IMR-90 (cell line): ENCODE results near the gene DPM1. TPM values are rescaled to one million over a fixed set of nuclear protein-coding genes. Genes with fewer than 3 reads are reported as not detected.

Experiments
- ATAC-seq: fragments of 200-7000 bp; cut with Tn5 transposase; 2 replicates; pipeline ENCODE4 v1.9.1; 2020; ENCODE audit warnings: low read depth, mild to moderate bottlenecking, moderate library complexity
- BruUV-seq: library from RNA; stranded (reverse); fragments of 400-500 nt; replicated peaks from 2 replicates; lab custom pipeline; 2021; lab: Mats Ljungman, UMichigan
- CTCF ChIA-PET: fragments of 300-600 bp; formaldehyde crosslinking; extraction: SDS; loops from one replicate; lab custom pipeline; 2021; ENCODE audit warnings: antibody characterized with exemption; lab: Yijun Ruan, JAX
- POLR2A ChIA-PET: fragments of 300-600 bp; sonication (Branson Sonifier 250); formaldehyde crosslinking; loops from one replicate; lab custom pipeline; 2022; ENCODE audit warnings: antibody characterized with exemption; ENCODE audit not compliant: unreplicated experiment; lab: Charles Lee
- DNase-seq: peaks from one replicate; pipeline ENCODE4 v3.0.0; 2013
- H2AFZ ChIP-seq: replicated peaks from 2 replicates; pipeline ENCODE3; 2013; ENCODE audit warnings: low read length, mild to moderate bottlenecking; ENCODE audit not compliant: poor library complexity
- H2AK5ac ChIP-seq: 2 replicates; pipeline ENCODE4 v1.6.1; 2013; ENCODE audit warnings: low read depth, low read length, inconsistent platforms
- H2AK9ac ChIP-seq: replicated peaks from 2 replicates; pipeline ENCODE3; 2013; ENCODE audit warnings: mild to moderate bottlenecking, low read depth, low read length, moderate library complexity; ENCODE audit not compliant: poor library complexity
- H2BK120ac ChIP-seq: 2 replicates; pipeline ENCODE4 v1.6.1; 2013; ENCODE audit warnings: low read depth, low read length, inconsistent platforms
- H2BK15ac ChIP-seq: 3 replicates; pipeline ENCODE4 v1.6.1; 2013; ENCODE audit warnings: low read depth, low read length, inconsistent platforms
- H2BK20ac ChIP-seq: 2 replicates; pipeline ENCODE4 v1.6.1; 2013; ENCODE audit warnings: low read depth, mild to moderate bottlenecking, inconsistent platforms, low read length, moderate library complexity
- H2BK5ac ChIP-seq: 2 replicates; pipeline ENCODE4 v1.6.1; 2013; ENCODE audit warnings: mild to moderate bottlenecking, low read depth, low read length, inconsistent platforms; ENCODE audit not compliant: poor library complexity, severe bottlenecking
- H3K14ac ChIP-seq: replicated peaks from 2 replicates; pipeline ENCODE4 v1.6.1; 2013; ENCODE audit warnings: low read depth, low read length, inconsistent platforms
- H3K18ac ChIP-seq: 2 replicates; pipeline ENCODE4 v1.6.1; 2013; ENCODE audit warnings: low read depth, low read length, control low read depth
- H3K23ac ChIP-seq: 2 replicates; pipeline ENCODE4 v1.6.1; 2013; ENCODE audit warnings: low read depth, low read length, inconsistent platforms
- H3K27ac ChIP-seq: 2 replicates; pipeline ENCODE4 v1.5.1; 2013; ENCODE audit warnings: mild to moderate bottlenecking, control low read depth, low read length; ENCODE audit not compliant: insufficient read depth
- H3K27me3 ChIP-seq: 2 replicates; pipeline ENCODE4 v1.6.1; 2013; ENCODE audit warnings: low read length; ENCODE audit not compliant: control insufficient read depth, insufficient read depth
- H3K36me3 ChIP-seq: 2 replicates; pipeline ENCODE4 v1.6.1; 2013; ENCODE audit warnings: low read length, mixed read lengths; ENCODE audit not compliant: control insufficient read depth, insufficient read depth
- H3K4ac ChIP-seq: 2 replicates; pipeline ENCODE4 v1.6.1; 2013; ENCODE audit warnings: low read depth, low read length, inconsistent platforms
- H3K4me1 ChIP-seq: 2 replicates; pipeline ENCODE4 v1.6.1; 2013; ENCODE audit warnings: low read length, mixed read lengths; ENCODE audit not compliant: control insufficient read depth, insufficient read depth
- H3K4me2 ChIP-seq: 2 replicates; pipeline ENCODE4 v1.6.1; 2013; ENCODE audit warnings: low read depth, mild to moderate bottlenecking, control low read depth, low read length, moderate library complexity
- H3K4me3 ChIP-seq: 2 replicates; pipeline ENCODE4 v1.5.1; 2013; ENCODE audit warnings: low read depth, mild to moderate bottlenecking, control low read depth, low read length, moderate library complexity; ENCODE audit not compliant: insufficient read depth
- H3K56ac ChIP-seq: 2 replicates; pipeline ENCODE4 v1.6.1; 2013; ENCODE audit warnings: low read length, inconsistent platforms; ENCODE audit not compliant: insufficient read depth; ENCODE audit errors: extremely low read depth
- H3K79me1 ChIP-seq, 2 experiments: 2 replicates each; pipeline ENCODE4 v1.6.1; 2013; ENCODE audit warnings: low read length in 2 of 2, inconsistent platforms in 1 of 2, low read depth in 1 of 2
- H3K9ac ChIP-seq: 2 replicates; pipeline ENCODE4 v1.6.1; 2013; ENCODE audit warnings: low read depth, low read length, control low read depth
- H3K9me1 ChIP-seq: 2 replicates; pipeline ENCODE4 v1.6.1; 2013; ENCODE audit warnings: low read length, inconsistent platforms; ENCODE audit not compliant: insufficient read depth
- H3K9me3 ChIP-seq: 2 replicates; pipeline ENCODE4 v1.6.1; 2013; ENCODE audit warnings: low read length; ENCODE audit not compliant: control insufficient read depth, insufficient read depth
- H4K20me1 ChIP-seq: 2 replicates; pipeline ENCODE4 v1.6.1; 2013; ENCODE audit warnings: low read length, inconsistent platforms; ENCODE audit not compliant: insufficient read depth
- H4K5ac ChIP-seq: 2 replicates; pipeline ENCODE4 v1.6.1; 2013; ENCODE audit warnings: mild to moderate bottlenecking, low read depth, low read length, control low read depth
- H4K8ac ChIP-seq, 2 experiments: 2 replicates each; pipeline ENCODE4 v1.6.1; 2013; ENCODE audit warnings: low read depth in 2 of 2, low read length in 2 of 2, control low read depth in 1 of 2, inconsistent platforms in 1 of 2
- H4K91ac ChIP-seq: 2 replicates; pipeline ENCODE4 v1.6.1; 2013; ENCODE audit warnings: low read depth, low read length, inconsistent platforms; ENCODE audit not compliant: insufficient read depth
- BHLHE40 ChIP-seq: fragments of 150-350 bp; IDR thresholded peaks from 2 replicates; pipeline ENCODE4 v1.6.1; 2016; ENCODE audit warnings: mild to moderate bottlenecking, low read depth, low read length
- CEBPB ChIP-seq: IDR thresholded peaks from 2 replicates; pipeline ENCODE4 v1.6.1; 2012; ENCODE audit warnings: low read depth, low read length, improper control_type of control experiment
- CHD1 ChIP-seq: IDR thresholded peaks from 2 replicates; pipeline ENCODE4 v1.6.1; 2012; ENCODE audit warnings: low read depth, low read length, improper control_type of control experiment
- CTCF ChIP-seq: conservative IDR thresholded peaks from 2 replicates; pipeline ENCODE4 v1.5.1; 2012; ENCODE audit warnings: mild to moderate bottlenecking, low read depth, low read length, improper control_type of control experiment
- FOS ChIP-seq: fragments of 150-350 bp; IDR thresholded peaks from 2 replicates; pipeline ENCODE4 v1.6.1; 2016; ENCODE audit warnings: low read depth, low read length
- MAFK ChIP-seq: IDR thresholded peaks from 2 replicates; pipeline ENCODE4 v1.6.1; 2012; ENCODE audit warnings: low read depth, low read length, improper control_type of control experiment
- MAZ ChIP-seq: IDR thresholded peaks from 2 replicates; pipeline ENCODE4 v1.6.1; 2012; ENCODE audit warnings: low read depth, mild to moderate bottlenecking, low read length, improper control_type of control experiment, moderate library complexity, borderline replicate concordance
- NFE2L2 ChIP-seq: fragments of 150-350 bp; IDR thresholded peaks from 2 replicates; pipeline ENCODE4 v1.6.1; 2016; ENCODE audit warnings: low read depth, mild to moderate bottlenecking, low read length
- RAD21 ChIP-seq: IDR thresholded peaks from 2 replicates; pipeline ENCODE4 v1.6.1; 2012; ENCODE audit warnings: low read length, improper control_type of control experiment
- RCOR1 ChIP-seq: IDR thresholded peaks from 2 replicates; pipeline ENCODE4 v1.6.1; 2012; ENCODE audit warnings: mild to moderate bottlenecking, low read length, improper control_type of control experiment; ENCODE audit not compliant: insufficient replicate concordance
- RFX5 ChIP-seq: IDR thresholded peaks from 2 replicates; pipeline ENCODE4 v1.8.0; 2012; ENCODE audit warnings: low read depth, mild to moderate bottlenecking, low read length, moderate library complexity
- SMC3 ChIP-seq: fragments of 150-350 bp; IDR thresholded peaks from 2 replicates; pipeline ENCODE4 v1.6.1; 2016; ENCODE audit warnings: low read depth, mild to moderate bottlenecking, antibody characterized with exemption, low read length, moderate library complexity
- USF2 ChIP-seq: fragments of 150-350 bp; IDR thresholded peaks from 2 replicates; pipeline ENCODE4 v1.6.1; 2017; ENCODE audit warnings: mild to moderate bottlenecking, antibody characterized with exemption, low read length, low read depth
- WGBS, 2 experiments: methylation state at CpG; one replicate each; pipeline versions ENCODE4 v1.1.5 to v1.1.7; 2013; ENCODE audit warnings: missing lambda C conversion rate in 2 of 2; ENCODE audit not compliant: insufficient read length in 1 of 2; ENCODE audit errors: extremely low coverage in 2 of 2; 5-methylcytosine and 5-hydroxymethylcytosine counted together
- dilution Hi-C: fragments of 300-500 bp; cut with HindIII; formaldehyde crosslinking; loops from one replicate; pipeline ENCODE4 v1.14.3; 2018; ENCODE audit warnings: low sequenced_read_pairs; ENCODE audit not compliant: unreplicated experiment
- in situ Hi-C: fragments of 300-500 bp; cut with MboI; formaldehyde crosslinking; loops from 3 replicates; pipeline ENCODE4 v1.14.3; 2019; ENCODE audit warnings: low sequenced_read_pairs, inconsistent platforms, mixed read lengths
- intact Hi-C: fragments of 100-400 bp; cut with micrococcal nuclease; formaldehyde crosslinking; loops from 2 replicates; pipeline ENCODE4 v1.10.0; 2022
- polyA plus RNA-seq, 3 experiments: library from polyadenylated mRNA; depleted of rRNA; stranded (reverse); fragments of >200 nt; gene quantifications; 2 replicates each; pipeline ENCODE4 v1.2.3, GENCODE V29; 2012; ENCODE audit warnings: low replicate concordance in 1 of 3
- total RNA-seq: library from RNA; depleted of rRNA; stranded (reverse); fragments of >200 nt; gene quantifications from 2 replicates; pipeline ENCODE4 v1.2.3, GENCODE V29; 2012

The DPM1 gene
- total and polyA plus RNA-seq, 2 of the 4 experiments (the other 2 are of a cell fraction): 59.1 to 89.1 TPM

GRCh38 chr20:50983321-50983720, 25.0 kb upstream of the DPM1 start:
- Histone ChIP-seq H4K20me1 (peaks cover 3% of the 10 kb centered on the region; the same call in 1 of the 2 replicates), H3K9ac (no peak overlapping the region), H3K79me1 (peaks cover 0 to 15% of the 10 kb centered on the region in 2 experiments; a peak in 1 of 4 replicates), H4K5ac (no peak overlapping the region), H3K23ac (no peak overlapping the region), H2BK20ac (no peak overlapping the region), H3K14ac (no peak overlapping the region), H4K8ac (no peak overlapping the region), H3K27me3 (no peaks in the 10 kb centered on the region), H2AK9ac (no peak overlapping the region), H3K9me3 (no peaks in the 10 kb centered on the region), H2BK15ac (no peak overlapping the region), H2AFZ (no peak overlapping the region), H3K4me1 (peaks cover 24% of the 10 kb centered on the region), H2BK5ac (no peak overlapping the region), H3K18ac (no peak overlapping the region), H2AK5ac (no peak overlapping the region), H3K27ac (no peak overlapping the region), H2BK120ac (no peak overlapping the region), H3K4ac (no peak overlapping the region), H3K9me1 (peaks cover 19% of the 10 kb centered on the region), H3K56ac (no peak overlapping the region), H3K36me3 (no peaks in the 10 kb centered on the region), H3K4me2 (no peak overlapping the region), H3K4me3 (no peak overlapping the region), H4K91ac (no peak overlapping the region)
- TF ChIP-seq SMC3 (no peak), CTCF (no peak), CHD1 (no peak), MAFK (no peak), FOS (no peak), CEBPB (no peak), BHLHE40 (no peak), RFX5 (no peak), MAZ (no peak), USF2 (no peak), RAD21 (no peak), NFE2L2 (no peak), RCOR1 (no peak)
- intact Hi-C loops: loop anchor here (5.0 kb wide), 1 partner anchor 629 kb away; no protein-coding TSS in a partner anchor
- ChIA-PET POLR2A (no interaction called here), CTCF (no interaction called here)
- in situ Hi-C loops: loop anchor here (10.0 to 25.0 kb wide), 3 partner anchors 611 to 1104 kb away; partner anchors contain the start of gene ATP9A
- ATAC-seq (no peak), DNase-seq (no peak)
- dilution Hi-C loops: no loop called here
- 100% methylated on average over 1 of the region's 2 CpGs; no CpG with 5 or more reads in 1 of the 2 experiments for WGBS, 2 experiments
- BruUV-seq: no TSS peak
